Activated T-cell treated with anti-CD3 and anti-CD28 coated beads for 48 hours (primary cell): ENCODE data around the gene SPECC1.
"Not testable (repeated sequence)": the region's sequence is repeated elsewhere in the genome, so short reads cannot be mapped to it uniquely, and the experiment has no call there.

ENCODE experiments used
- DNase-seq: peaks from one replicate; pipeline ENCODE4 v3.0.0-alpha.2; 2020; ENCODE audit warnings: low read depth

The SPECC1 gene

GRCh38 chr17:20010099-20010863 lies 1.1 kb downstream of the SPECC1 start:
- no peak for DNase-seq

GRCh38 chr17:20010936-20011335 lies 1.8 kb downstream of the SPECC1 start:
- no peak for DNase-seq

- DNase-seq = no peak
These were observed 2.9 kb downstream of the SPECC1 start for GRCh38 chr17:20012017-20012536.

- DNase-seq = not testable (repeated sequence)
These were observed 7.4 kb downstream of the SPECC1 start for GRCh38 chr17:20016475-20016992.

GRCh38 chr17:20022701-20023100 lies 13.5 kb downstream of the SPECC1 start:
- DNase-seq = no peak

- no peak for DNase-seq
These were observed 17.8 kb downstream of the SPECC1 start for GRCh38 chr17:20026960-20027359.

- no peak for DNase-seq
These were observed 19.3 kb downstream of the SPECC1 start for GRCh38 chr17:20028443-20028842.

GRCh38 chr17:20032636-20033035 lies 23.5 kb downstream of the SPECC1 start:
- no peak for DNase-seq

GRCh38 chr17:20033415-20033814 lies 24.3 kb downstream of the SPECC1 start:
- DNase-seq = no peak

- DNase-seq = no peak
These were observed 26.3 kb downstream of the SPECC1 start for GRCh38 chr17:20035501-20035900.

- not testable (repeated sequence) for DNase-seq
These were observed 28.1 kb downstream of the SPECC1 start for GRCh38 chr17:20037286-20037685.

- DNase-seq = no peak
These were observed 29.9 kb downstream of the SPECC1 start for GRCh38 chr17:20039037-20039436.

GRCh38 chr17:20040216-20040615 lies 31.1 kb downstream of the SPECC1 start:
- DNase-seq = no peak

GRCh38 chr17:20043021-20043420 lies 33.9 kb downstream of the SPECC1 start:
- DNase-seq = no peak

- no peak for DNase-seq
These were observed 36.3 kb downstream of the SPECC1 start for GRCh38 chr17:20045476-20045875.

- DNase-seq = no peak
These were observed 37.5 kb downstream of the SPECC1 start for GRCh38 chr17:20046629-20047028.

- no peak for DNase-seq
These were observed 42.5 kb downstream of the SPECC1 start for GRCh38 chr17:20051624-20052023.

- no peak for DNase-seq
These were observed 44.3 kb downstream of the SPECC1 start for GRCh38 chr17:20053361-20053964.

GRCh38 chr17:20059728-20060188 lies 50.6 kb downstream of the SPECC1 start:
- no peak for DNase-seq

- peak; percentile 27 for DNase-seq
These were observed 54.8 kb downstream of the SPECC1 start for GRCh38 chr17:20063665-20064648.

- DNase-seq = no peak
These were observed 57.1 kb downstream of the SPECC1 start for GRCh38 chr17:20066253-20066652.

- DNase-seq = no peak
These were observed 58.6 kb downstream of the SPECC1 start for GRCh38 chr17:20067711-20068110.
